NCI-H2196 (cell line): ENCODE results near the gene NEDD8.

ENCODE experiments used
- DNase-seq: peaks from one replicate; lab custom pipeline; 2025; ENCODE audit not compliant: unreplicated experiment; lab: John Stamatoyannopoulos, UW

NEDD8 gene

GRCh38 chr14:24264298-24264697 lies 32.1 kb upstream of the NEDD8 start:
- DNase-seq = no peak

- no peak for DNase-seq
Measured at GRCh38 chr14:24263848-24264247, 31.7 kb upstream of the NEDD8 start.

DNA sequence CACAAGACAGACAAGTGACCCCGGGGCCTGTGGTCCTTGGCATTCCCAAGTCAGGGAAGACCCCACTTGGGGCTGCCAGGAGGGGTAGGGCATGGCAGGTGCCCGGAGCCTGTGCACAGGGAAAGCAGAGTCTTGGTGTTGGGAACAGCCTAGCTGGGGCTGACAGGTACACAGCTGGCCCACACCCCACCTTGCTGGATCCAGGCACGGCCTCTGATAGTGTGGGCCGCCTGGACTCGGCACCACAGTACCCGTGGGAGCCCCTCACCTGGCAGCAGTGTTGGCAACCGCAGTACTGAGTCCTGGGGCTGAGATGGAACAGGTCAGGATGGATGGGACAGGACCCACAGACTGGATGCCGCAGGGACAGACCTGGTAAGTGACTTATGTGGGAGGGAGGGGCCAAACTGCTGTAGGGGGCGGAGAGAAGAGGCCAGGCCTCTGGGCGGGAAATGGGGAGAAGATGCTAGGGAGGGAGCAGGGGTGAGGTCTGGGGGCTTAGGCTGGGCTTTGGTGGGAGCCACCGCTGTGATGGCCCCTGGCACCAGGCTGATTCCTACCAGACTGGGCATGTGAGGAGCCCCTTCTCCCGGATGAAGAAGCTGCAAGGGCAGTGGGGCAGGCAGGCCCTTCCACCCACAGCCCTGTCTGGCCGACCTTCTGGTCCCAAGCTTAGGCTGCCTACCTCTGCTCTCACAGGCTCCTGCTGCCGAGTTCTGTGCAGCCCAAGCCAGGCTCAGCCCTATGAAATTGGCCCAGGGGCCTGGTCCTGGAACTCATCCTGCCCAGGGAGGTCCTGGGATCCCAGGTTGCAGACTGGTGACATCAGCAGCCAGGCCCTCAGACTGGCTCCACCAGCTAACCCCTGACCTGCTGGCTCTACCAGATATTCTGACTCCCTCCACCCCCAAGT lies 30.9 kb upstream of the NEDD8 start, which contains the start of gene TGM1:
TGM1 (minus strand) TSS at position 357 of the 913 bp plus-strand sequence. CDS start 825 bp downstream, outside the sequence.
- DNase-seq = no peak

DNA sequence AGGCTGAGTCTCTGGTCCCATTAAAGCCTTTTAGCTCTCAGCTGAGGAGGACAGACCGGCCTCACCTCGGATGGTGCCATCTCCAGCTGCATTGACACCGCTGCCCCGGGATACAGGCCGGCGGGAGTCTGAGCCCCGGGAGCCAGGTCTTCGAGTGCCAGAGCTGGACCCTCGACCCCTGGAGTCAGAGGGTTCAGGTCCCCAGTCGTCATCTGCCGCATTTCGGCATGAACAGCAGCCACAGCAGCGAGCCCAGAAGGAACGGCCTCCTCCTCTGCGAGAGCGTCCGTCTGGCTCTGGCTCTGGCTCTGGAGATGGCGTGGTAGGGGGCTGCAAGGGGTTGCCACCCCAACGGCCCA lies 29.8 kb upstream of the NEDD8 start:
- DNase-seq = no peak

- no peak for DNase-seq
Measured at GRCh38 chr14:24261256-24261968, 29.2 kb upstream of the NEDD8 start.

- DNase-seq = no peak
Measured at GRCh38 chr14:24260780-24261157, 28.6 kb upstream of the NEDD8 start.

DNA sequence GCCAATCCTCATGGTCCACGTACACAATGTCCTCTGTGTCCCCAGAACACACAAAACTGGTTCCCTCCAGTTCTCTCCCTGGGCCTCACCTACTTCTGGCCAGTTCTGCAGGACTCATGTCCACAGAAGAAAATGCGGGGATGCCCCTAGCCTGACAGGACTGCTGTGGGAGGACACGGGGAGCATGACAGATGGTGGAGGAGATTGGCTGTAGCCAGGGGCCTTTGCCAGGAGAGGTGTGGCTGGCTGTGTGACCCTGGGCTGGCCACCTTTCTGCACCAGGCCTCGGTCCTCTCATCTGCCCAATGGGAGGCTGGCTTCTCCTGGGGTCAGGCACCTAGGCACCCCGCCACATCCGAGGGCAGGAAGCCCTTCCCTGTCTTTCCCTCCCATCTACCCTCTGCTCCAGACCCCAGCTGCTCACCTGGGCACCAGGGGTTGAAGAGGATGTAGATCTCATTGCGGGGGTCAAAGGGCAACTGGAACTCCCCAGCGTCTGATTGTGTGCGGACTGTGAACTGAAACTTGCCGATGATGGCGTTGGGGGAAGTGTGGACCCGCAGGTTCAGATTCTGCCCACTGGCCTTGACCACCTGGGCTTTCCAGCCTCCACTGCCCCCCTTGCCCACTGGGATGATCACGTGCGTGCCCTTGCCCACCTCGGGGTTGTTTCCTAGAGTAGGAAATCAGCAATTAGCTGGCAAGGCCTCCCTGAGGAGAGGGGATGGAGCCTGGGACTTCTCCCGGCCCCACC lies 28.0 kb upstream of the NEDD8 start:
- no peak for DNase-seq

DNA sequence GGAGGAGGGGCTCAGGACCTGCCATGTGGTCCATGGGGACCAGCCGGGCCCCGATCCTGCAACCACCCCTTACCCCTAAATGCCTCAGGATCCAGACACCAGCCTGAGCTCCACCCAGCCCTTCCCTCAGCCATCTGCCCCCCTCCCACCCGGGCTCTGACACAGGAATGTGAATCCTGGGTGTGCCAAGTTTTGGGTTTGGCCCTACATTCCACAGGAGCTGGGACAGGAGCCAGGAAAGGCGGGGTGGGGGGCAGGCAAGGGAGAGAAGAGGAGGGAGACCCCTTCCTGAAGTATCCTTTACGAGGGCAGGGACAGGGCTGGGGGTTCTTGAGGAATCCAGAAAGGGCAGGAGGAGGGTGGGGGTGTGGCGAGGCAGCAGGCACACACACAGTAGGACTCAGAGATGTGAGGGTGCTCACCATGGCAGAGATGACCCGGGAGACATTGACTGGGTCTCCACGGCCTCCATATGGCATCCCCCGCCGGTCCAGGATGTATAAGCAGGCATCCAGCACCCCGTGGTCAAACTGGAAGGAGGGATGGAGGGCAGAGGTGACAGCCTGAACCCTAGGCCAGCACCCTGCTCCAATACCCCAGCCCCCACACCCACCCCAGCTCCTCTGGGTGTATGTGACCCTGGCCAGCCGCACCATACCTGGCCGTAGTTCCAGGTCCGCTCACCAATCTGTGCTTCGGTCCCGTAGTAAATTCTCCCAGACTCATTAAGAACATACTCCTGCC lies 27.3 kb upstream of the NEDD8 start:
- no peak for DNase-seq

DNA sequence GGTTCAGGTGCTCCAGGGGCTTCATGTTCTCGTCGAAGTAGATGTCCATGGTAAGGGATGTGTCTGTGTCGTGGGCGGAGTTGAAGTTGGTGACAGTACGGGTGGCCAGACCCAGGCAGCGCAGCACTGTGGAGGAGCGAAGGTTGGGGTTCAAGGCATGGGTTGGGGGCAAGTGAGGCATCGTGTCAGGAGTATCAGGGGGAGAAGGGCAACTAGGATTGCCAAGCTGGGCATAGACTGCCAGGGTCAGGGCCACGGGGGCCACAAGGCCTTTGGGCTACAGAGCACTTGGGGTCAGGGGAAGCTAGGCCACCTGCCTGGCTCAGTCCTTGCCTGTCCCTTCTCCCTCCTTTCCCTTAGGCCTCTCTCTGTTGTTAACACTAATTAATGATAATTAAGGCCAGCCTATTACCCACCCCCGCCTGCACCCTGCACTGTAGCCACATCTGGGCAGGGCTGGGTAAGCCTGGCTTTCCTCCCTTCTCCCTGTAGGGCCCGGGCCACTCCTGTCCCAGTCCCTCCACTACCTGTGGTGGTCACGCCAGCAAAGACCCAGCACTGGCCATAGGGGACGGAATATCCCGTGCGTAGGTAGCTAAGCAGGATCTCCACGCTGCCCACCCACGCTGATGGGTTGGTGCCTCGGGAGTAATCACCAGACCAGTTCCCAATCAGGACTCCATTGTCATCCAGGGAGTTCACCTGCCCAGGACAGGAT lies 26.5 kb upstream of the NEDD8 start:
- DNase-seq = no peak

GRCh38 chr14:24258119-24258518 lies 26.0 kb upstream of the NEDD8 start:
- DNase-seq = no peak

DNA sequence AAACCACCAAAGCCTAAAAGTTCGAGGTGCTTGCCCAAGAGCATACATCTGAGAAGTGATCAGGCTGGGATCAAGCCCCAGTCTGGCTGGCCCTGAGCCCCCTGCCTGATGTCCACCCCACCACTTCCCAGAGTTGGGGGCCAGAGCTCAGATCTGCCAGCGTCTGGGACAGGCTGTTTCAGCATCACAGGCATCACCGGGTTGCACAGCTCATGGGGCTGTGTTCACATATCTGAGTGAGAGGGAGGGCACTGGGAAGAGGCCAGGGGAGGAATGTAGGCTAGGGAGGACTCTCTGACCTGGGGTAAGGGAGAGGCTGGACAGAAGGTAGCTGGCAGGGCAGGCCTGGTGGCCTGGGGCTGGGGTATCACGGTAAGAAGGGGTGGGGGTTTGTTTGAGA lies 24.8 kb upstream of the NEDD8 start:
- DNase-seq = no peak

GRCh38 chr14:24255931-24256711 lies 24.0 kb upstream of the NEDD8 start:
- no peak for DNase-seq

- no peak for DNase-seq
Measured at GRCh38 chr14:24255438-24255837, 23.3 kb upstream of the NEDD8 start.

DNA sequence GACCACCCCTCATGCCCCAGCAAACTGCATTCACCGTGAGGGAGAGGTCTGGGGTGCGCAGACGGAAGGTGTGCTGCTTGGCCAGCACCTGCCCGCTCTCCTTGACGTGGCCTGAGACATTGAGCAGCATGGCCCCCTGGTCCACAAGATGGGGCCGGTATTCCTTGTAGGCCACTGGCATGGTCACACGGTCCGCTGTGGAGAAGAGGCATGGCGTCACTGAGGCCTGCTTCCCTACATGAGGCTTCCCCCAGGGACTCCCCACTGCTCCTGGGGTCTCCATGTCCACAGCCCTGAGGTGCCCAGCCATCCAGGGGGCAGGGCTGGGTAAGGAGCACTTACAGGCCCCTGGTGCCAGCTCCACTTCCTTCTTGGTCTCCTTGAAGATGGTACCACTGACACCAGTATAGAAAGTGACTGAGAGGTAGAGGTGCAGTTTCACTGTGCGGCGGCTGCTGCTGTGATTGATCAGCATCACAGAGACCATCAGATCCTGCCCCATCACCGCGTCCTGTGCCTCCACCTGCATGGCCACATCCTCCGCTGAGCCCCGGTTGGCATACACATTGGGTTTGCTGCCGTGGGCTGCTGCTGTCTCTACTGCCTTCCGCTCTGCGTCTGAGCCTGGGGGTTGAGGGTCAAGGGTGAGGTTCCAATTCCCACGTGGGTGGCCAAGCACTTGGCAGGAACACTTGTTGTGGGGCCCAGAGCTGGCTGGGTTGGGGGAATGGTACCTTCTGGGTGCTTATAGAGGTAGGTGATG lies 22.6 kb upstream of the NEDD8 start:
- DNase-seq = no peak

- no peak for DNase-seq
Measured at GRCh38 chr14:24253936-24254335, 21.8 kb upstream of the NEDD8 start.

DNA sequence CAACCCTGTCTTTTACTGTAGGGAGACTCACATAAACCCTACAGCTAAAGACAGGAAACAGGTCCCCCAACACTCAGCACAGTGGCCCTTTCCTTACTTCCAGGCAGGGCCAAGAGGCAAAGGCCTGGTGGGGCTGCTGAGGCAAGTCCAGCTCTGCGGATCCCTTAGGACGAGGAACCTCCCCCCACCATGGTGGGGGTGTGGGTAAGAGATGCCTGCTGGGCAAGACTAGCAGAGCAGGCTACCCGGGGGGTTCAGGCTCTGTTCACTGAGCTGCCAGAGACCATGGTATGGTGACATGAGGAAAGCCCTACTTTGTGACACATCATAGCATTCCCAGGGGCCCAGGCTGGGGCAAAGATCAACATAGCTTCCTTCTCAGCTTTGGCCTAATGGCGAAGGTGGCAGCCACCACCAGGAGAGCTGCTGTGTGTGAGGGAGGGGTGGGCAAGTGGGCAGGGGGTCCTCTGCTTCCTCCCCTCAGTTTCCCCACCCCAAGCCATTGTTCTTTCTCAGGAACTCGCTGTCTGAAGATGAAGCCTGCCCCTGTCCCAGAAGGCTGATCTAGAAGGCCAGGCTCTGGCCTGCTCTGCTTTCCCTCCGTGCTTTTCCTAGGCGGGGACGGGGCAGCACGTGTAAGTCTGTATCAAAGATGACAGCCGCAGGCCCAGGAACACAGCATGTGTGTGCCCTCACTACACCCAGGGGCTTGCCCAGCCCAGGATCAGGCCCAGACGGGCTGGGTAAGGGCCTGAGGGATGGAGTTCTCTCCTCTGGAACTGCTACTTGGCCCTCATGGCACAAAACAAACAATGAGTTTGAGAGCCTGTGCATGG lies 20.3 kb upstream of the NEDD8 start:
- DNase-seq = no peak

- no peak for DNase-seq
Measured at GRCh38 chr14:24251880-24252288, 19.7 kb upstream of the NEDD8 start.

DNA sequence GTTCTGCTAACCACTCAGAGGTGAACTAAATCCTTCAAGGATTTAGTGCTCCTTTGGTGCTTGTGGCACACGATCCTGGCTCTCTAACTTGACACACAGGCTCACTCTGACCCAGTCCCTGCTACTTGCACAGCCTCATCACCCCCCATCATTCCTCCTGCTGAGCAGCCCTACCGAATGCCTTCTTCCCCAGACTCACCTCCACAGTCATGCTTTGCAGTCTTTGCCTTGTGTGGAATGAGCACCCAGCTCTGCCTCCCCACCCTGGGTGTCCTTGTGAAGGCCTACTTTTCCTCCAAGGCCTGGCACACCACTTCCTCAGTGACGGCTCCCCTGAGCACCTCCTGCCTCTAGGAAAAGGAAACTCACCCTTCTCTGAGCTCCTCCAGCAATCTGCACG lies 18.2 kb upstream of the NEDD8 start:
- no peak for DNase-seq
